A549 (cell line): ENCODE measurements around the gene LENG8. TPM values are rescaled to one million over a fixed set of nuclear protein-coding genes. Genes with fewer than 3 reads are reported as not detected.

Experiments
- ATAC-seq, 2 experiments: fragments of 200-7000 bp in 1 of 2; fragments of >200 bp in 1 of 2; cut with Nextera tagmentation in 1 of 2; cut with Tn5 transposase in 1 of 2; 3 replicates each; pipeline versions ENCODE4 v1.8.0 to v1.9.1; 2018 to 2020; ENCODE audit warnings: mild to moderate bottlenecking in 1 of 2, moderate library complexity in 1 of 2
- CTCF ChIA-PET: fragments of 300-600 bp; sonication (Branson Sonifier 250); formaldehyde crosslinking; extraction: SDS; loops from one replicate; lab custom pipeline; 2021; ENCODE audit warnings: antibody characterized with exemption, inconsistent platforms; lab: Yijun Ruan, JAX
- POLR2A ChIA-PET: fragments of 350-600 bp; formaldehyde crosslinking; extraction: SDS; loops from one replicate; lab custom pipeline; 2021; ENCODE audit warnings: antibody characterized with exemption, inconsistent platforms; lab: Yijun Ruan, JAX
- DNase-seq, 2 experiments: peaks; one replicate each; pipeline versions ENCODE4 v3.0.0 to v3.0.0-alpha.2; 2011 to 2016; ENCODE audit warnings: low read depth in 1 of 2, low spot score in 1 of 2
- FAIRE-seq: peaks from 2 replicates; lab custom pipeline; 2011; peaks lifted over from hg19 to GRCh38; lab: Jason Lieb, UNC
- H3K27ac ChIP-seq, 2 experiments: fragments of >200 bp; sonication (Bioruptor Twin); formaldehyde crosslinking; 3 replicates each; pipeline ENCODE4 v1.5.1; 2016 to 2017
- H3K4me1 ChIP-seq: fragments of >200 bp; sonication (Bioruptor Twin); formaldehyde crosslinking; 3 replicates; pipeline ENCODE4 v1.6.1; 2016
- H3K4me2 ChIP-seq: fragments of >200 bp; sonication (Bioruptor Twin); formaldehyde crosslinking; 3 replicates; pipeline ENCODE4 v1.6.1; 2016
- H3K4me3 ChIP-seq: fragments of >200 bp; sonication (Bioruptor Twin); formaldehyde crosslinking; 3 replicates; pipeline ENCODE4 v1.5.1; 2016
- H3K9me3 ChIP-seq: fragments of >200 bp; sonication (Bioruptor Twin); formaldehyde crosslinking; 3 replicates; pipeline ENCODE4 v1.6.1; 2016
- BHLHE40 ChIP-seq: IDR thresholded peaks from 2 replicates; pipeline ENCODE4 v1.6.1; 2012; ENCODE audit warnings: low read depth, low read length, inconsistent platforms
- CBX8 ChIP-seq: fragments of 200-600 bp; sonication (generic); IDR thresholded peaks from 2 replicates; pipeline ENCODE4 v1.6.1; 2016
- CHD2 ChIP-seq: fragments of 150-350 bp; IDR thresholded peaks from 2 replicates; pipeline ENCODE4 v1.6.1; 2014; ENCODE audit warnings: low read length; ENCODE audit not compliant: partially characterized antibody
- CHD4 ChIP-seq: fragments of 200-600 bp; sonication (generic); IDR thresholded peaks from 2 replicates; pipeline ENCODE4 v1.6.1; 2016; ENCODE audit warnings: antibody characterized with exemption, mild to moderate bottlenecking, borderline replicate concordance
- ESRRA ChIP-seq: fragments of 150-350 bp; IDR thresholded peaks from 2 replicates; pipeline ENCODE4 v1.6.1; 2014; ENCODE audit warnings: mild to moderate bottlenecking, low read length, borderline replicate concordance
- FOSB ChIP-seq: fragments of 250-450 bp; sonication (Bioruptor Pico); IDR thresholded peaks from 2 replicates; pipeline ENCODE4 v1.5.0; 2020; ENCODE audit warnings: mild to moderate bottlenecking, moderate library complexity
- HDAC2 ChIP-seq: fragments of 200-600 bp; sonication (generic); IDR thresholded peaks from 2 replicates; pipeline ENCODE4 v1.6.1; 2016
- HOXA7 ChIP-seq: fragments of 250-450 bp; sonication (Bioruptor Pico); IDR thresholded peaks from 2 replicates; pipeline ENCODE4 v1.5.0; 2020; ENCODE audit warnings: mild to moderate bottlenecking, moderate library complexity
- HOXB13 ChIP-seq: fragments of 250-450 bp; sonication (Bioruptor Pico); IDR thresholded peaks from 2 replicates; pipeline ENCODE4 v1.5.0; 2020; ENCODE audit warnings: low read depth, mild to moderate bottlenecking, moderate library complexity
- JUN ChIP-seq, 2 experiments: fragments of >200 bp; sonication (Bioruptor Twin); formaldehyde crosslinking; IDR thresholded peaks; 2 replicates in 1 of 2; 3 replicates in 1 of 2; pipeline ENCODE4 v1.6.1; 2016 to 2017
- JUNB ChIP-seq: fragments of >200 bp; sonication (Bioruptor Twin); formaldehyde crosslinking; IDR thresholded peaks from 2 replicates; pipeline ENCODE4 v1.6.1; 2016
- KDM1A ChIP-seq: fragments of 200-600 bp; sonication (generic); IDR thresholded peaks from 2 replicates; pipeline ENCODE4 v1.6.1; 2016; ENCODE audit warnings: low read depth, mild to moderate bottlenecking
- KDM5A ChIP-seq: fragments of 200-600 bp; sonication (generic); IDR thresholded peaks from 2 replicates; pipeline ENCODE4 v1.6.1; 2016; ENCODE audit warnings: antibody characterized with exemption, mild to moderate bottlenecking
- MAZ ChIP-seq: fragments of 150-350 bp; IDR thresholded peaks from 2 replicates; pipeline ENCODE4 v1.6.1; 2014; ENCODE audit warnings: antibody characterized with exemption, low read depth, low read length, borderline replicate concordance
- NR3C1 ChIP-seq: fragments of >200 bp; sonication (Bioruptor Twin); formaldehyde crosslinking; IDR thresholded peaks from 3 replicates; pipeline ENCODE4 v1.6.1; 2017
- RAD21 ChIP-seq, 2 experiments: fragments of >200 bp in 1 of 2; sonication (Bioruptor Twin) in 1 of 2; formaldehyde crosslinking in 1 of 2; IDR thresholded peaks in 1 of 2; conservative IDR thresholded peaks in 1 of 2; 2 replicates in 1 of 2; 3 replicates in 1 of 2; pipeline ENCODE4 v1.6.1; 2012 to 2018; ENCODE audit warnings: inconsistent platforms in 1 of 2
- RCOR1 ChIP-seq: fragments of 150-350 bp; IDR thresholded peaks from 2 replicates; pipeline ENCODE4 v1.6.1; 2014; ENCODE audit warnings: antibody characterized with exemption, low read length, low read depth
- RFX5 ChIP-seq: fragments of 450-650 bp; IDR thresholded peaks from 2 replicates; pipeline ENCODE4 v1.7.1; 2014; ENCODE audit warnings: antibody characterized with exemption, mild to moderate bottlenecking, moderate library complexity
- RNF2 ChIP-seq: fragments of 200-600 bp; sonication (generic); IDR thresholded peaks from 2 replicates; pipeline ENCODE4 v1.6.1; 2016; ENCODE audit warnings: low read depth, mild to moderate bottlenecking, antibody characterized with exemption, moderate library complexity, borderline replicate concordance
- TP53 ChIP-seq: fragments of 250-450 bp; sonication (Bioruptor Pico); IDR thresholded peaks from 2 replicates; pipeline ENCODE4 v1.5.0; 2021; ENCODE audit warnings: mild to moderate bottlenecking, moderate library complexity
- ZC3H11A ChIP-seq: fragments of 450-650 bp; IDR thresholded peaks from 2 replicates; pipeline ENCODE4 v1.6.1; 2014; ENCODE audit warnings: antibody characterized with exemption, mild to moderate bottlenecking
- ZFP36 ChIP-seq: fragments of 450-650 bp; IDR thresholded peaks from 2 replicates; pipeline ENCODE4 v1.6.1; 2014; ENCODE audit warnings: borderline replicate concordance; ENCODE audit not compliant: partially characterized antibody
- ZSCAN20 ChIP-seq: fragments of 250-450 bp; sonication (Bioruptor Pico); IDR thresholded peaks from 2 replicates; pipeline ENCODE4 v1.8.0; 2022; ENCODE audit warnings: mild to moderate bottlenecking, moderate library complexity
- WGBS: methylation state at CpG from one replicate; pipeline ENCODE4 v1.1.6; 2017; ENCODE audit errors: missing lambda C conversion rate; 5-methylcytosine and 5-hydroxymethylcytosine counted together
- polyA plus RNA-seq, 4 experiments: library from polyadenylated mRNA; depleted of rRNA in 3 of 4; stranded (reverse); fragments of >200 nt; fragmentation: RNase III in 1 of 4; extraction: RNeasy Plus Mini Kit Qiagen cat#74134 plus additional on column Dnase treatment in 1 of 4; gene quantifications; 2 replicates in 3 of 4; 3 replicates in 1 of 4; pipeline ENCODE4 v1.2.3, GENCODE V29; 2011 to 2017
- TF ChIP-seq, protein P1 (sequence below): fragments of 150-350 bp; IDR thresholded peaks from 2 replicates; pipeline ENCODE4 v1.6.1; 2014; ENCODE audit warnings: low read depth, mild to moderate bottlenecking, low read length
- TF ChIP-seq, protein P2 (sequence below): fragments of >200 bp; sonication (Bioruptor Twin); formaldehyde crosslinking; IDR thresholded peaks from 3 replicates; pipeline ENCODE4 v1.6.1; 2016
- TF ChIP-seq, protein P3 (sequence below): fragments of >200 bp; sonication (Bioruptor Twin); formaldehyde crosslinking; IDR thresholded peaks from 3 replicates; pipeline ENCODE4 v1.5.1; 2016
- TF ChIP-seq, protein P4 (sequence below): fragments of 250-450 bp; sonication (Bioruptor Pico); IDR thresholded peaks from 2 replicates; pipeline ENCODE4 v1.5.0; 2021; ENCODE audit warnings: mild to moderate bottlenecking, moderate library complexity, borderline replicate concordance
- TF ChIP-seq, protein P5 (sequence below): IDR thresholded peaks from 2 replicates; pipeline ENCODE4 v1.6.1; 2012; ENCODE audit warnings: low read depth, borderline replicate concordance

The LENG8 gene
- polyA plus RNA-seq, 2 of the 4 experiments (the other 2 are of a cell fraction), result 30.6 to 140 TPM

DNA sequence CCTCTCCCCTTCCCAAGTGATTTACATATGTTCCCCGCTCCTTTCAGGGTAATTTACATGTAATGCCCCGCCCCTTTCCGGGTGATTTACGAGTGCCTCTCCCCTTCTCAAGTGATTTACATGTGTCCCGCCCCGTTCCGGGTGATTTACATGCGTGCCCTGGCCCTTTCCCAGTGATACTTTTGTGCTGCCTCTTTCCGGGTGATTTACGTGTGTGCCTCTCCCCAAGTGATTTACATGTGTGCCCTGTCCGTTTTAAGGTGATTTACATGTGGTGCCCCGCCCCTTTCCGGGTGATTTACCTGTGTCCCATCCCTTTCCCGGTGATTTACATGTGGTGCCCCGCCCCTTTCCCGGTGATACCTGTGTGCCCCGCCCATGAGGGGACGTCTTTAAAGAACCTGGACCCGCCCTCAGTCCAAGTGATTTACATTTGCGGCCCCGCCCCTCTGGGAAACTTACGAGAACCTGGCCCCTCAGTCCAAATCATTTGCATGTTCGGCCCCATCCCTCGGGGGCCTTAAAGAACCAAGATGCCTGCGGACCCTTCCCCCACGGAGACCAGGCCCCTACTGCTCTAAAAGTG is 15.1 kb downstream of the LENG8 start:
- WGBS, result under 1% methylated on average over 24 of the region's 26 CpGs
- DNase-seq (peak; percentile 81 to 99), ATAC-seq (peak; percentile 27 to 65), FAIRE-seq (no peak)
- Histone ChIP-seq H3K4me1 (peaks cover 32% of the 10 kb centered on the region), H3K4me3 (peak overlapping the region; percentile 67), H3K9me3 (no peaks in the 10 kb centered on the region), H3K4me2 (peak overlapping the region; percentile 98), H3K27ac (peak overlapping the region; percentile 93 to 95)
- POLR2A ChIA-PET, result interaction anchor here (0.6 to 7.1 kb wide), 8 partner anchors 9 to 1190 kb away, joined by 3 to 130 read pairs (median 6); partner anchors contain the start of genes CDC42EP5, LENG8, MBOAT7 and U2AF2
- peak; percentile 1; the same call in 1 of the 2 replicates for TF ChIP-seq BHLHE40
- TF ChIP-seq MAZ, result 0 out of 2 replicates have a peak, but pooled peaks have one; percentile 15
- TF ChIP-seq JUN (IDR thresholded peaks at IDR 0.05), result 0 out of 5 replicates have a peak, but pooled peaks of 1 of the 2 experiments have one; percentile 64
- no peak for TF ChIP-seq JUNB
- CTCF ChIA-PET, result interaction anchor here (0.6 to 2.7 kb wide), 6 partner anchors 10 to 64 kb away, joined by 3 to 19 read pairs (median 4); partner anchors contain the start of gene LENG8

DNA sequence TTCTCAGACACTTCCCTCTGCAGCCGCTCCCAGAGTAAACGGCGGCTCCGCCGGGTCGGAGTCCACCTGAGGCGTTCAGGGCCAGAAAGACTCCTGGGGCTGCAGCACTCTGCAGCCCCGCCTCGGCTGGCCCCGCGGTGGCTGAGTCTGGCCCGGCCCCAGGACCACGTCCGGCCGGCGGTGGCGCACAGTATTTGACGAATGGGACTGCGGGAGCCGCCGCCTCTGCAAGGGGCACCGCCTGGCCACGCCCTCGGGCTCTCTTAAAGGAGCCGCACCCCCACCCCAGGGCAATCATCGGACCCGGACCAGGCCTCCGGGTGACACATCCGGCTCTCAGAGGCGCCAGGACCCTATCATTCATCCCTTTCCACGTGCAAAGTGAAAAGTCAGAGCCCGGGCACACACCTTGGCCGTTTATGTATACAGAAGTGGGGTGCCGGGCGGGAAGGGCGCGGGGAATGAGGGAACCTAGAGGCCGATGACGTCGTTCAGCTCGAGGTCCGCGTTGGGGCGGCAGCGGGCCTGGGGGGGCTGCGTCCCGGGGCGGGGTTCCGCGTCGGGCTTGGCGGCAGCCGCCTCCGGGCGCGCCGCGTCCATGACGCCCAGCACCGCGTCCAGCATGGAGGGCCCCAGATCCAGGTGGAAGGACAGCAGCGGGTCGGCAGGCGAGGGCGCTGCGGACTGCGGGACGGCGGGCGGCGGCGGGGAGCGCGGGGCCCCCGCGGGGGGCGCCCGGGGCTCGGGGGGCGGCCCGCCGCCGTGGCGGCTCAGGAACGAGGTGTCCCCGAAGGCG is 15.8 kb downstream of the LENG8 start:
- FAIRE-seq, result no peak
- H3K9me3 ChIP-seq, result no peaks in the 10 kb centered on the region
- POLR2A ChIA-PET, result interaction anchor here (1.6 kb wide), 1 partner anchor 16 kb away, joined by 6 read pairs; the partner anchor contains the start of gene LENG8
- WGBS, result 2% methylated on average over 29 of the region's 87 CpGs
- peak overlapping the region; percentile 93 to 95 for H3K27ac ChIP-seq
- H3K4me3 ChIP-seq, result peak overlapping the region; percentile 67
- peak; percentile 87 to 95 for DNase-seq
- CTCF ChIA-PET, result interaction anchor here (1.5 kb wide), 1 partner anchor 13 kb away, joined by 4 read pairs; no protein-coding TSS in a partner anchor
- peak overlapping the region; percentile 98 for H3K4me2 ChIP-seq
- peak; percentile 54 to 81 for ATAC-seq
- H3K4me1 ChIP-seq, result peaks cover 32% of the 10 kb centered on the region
- TF ChIP-seq CBX8 (no peak), CHD2 (no peak), ZC3H11A (no peak), CHD4 (no peak), HOXA7 (CRISPR knock-in tag) (no peak), MAZ (no peak), HOXB13 (peak; percentile 12; the same call in 1 of the 2 replicates), ESRRA (no peak), HDAC2 (no peak), RCOR1 (no peak), BHLHE40 (no peak), FOSB (no peak), ZFP36 (no peak), NR3C1 (no peak), RFX5 (0 out of 2 replicates have a peak, but pooled peaks have one; percentile 55), RAD21 (conservative IDR thresholded peaks at IDR 0.05 in 1 of 2, IDR thresholded peaks at IDR 0.05 in 1 of 2) (no peak), ZSCAN20 (CRISPR knock-in tag) (no peak), KDM5A (no peak), KDM1A (no peak), RNF2 (no peak), TP53 (no peak; the same call in 1 of the 2 replicates)
- TF ChIP-seq, protein P1, sequence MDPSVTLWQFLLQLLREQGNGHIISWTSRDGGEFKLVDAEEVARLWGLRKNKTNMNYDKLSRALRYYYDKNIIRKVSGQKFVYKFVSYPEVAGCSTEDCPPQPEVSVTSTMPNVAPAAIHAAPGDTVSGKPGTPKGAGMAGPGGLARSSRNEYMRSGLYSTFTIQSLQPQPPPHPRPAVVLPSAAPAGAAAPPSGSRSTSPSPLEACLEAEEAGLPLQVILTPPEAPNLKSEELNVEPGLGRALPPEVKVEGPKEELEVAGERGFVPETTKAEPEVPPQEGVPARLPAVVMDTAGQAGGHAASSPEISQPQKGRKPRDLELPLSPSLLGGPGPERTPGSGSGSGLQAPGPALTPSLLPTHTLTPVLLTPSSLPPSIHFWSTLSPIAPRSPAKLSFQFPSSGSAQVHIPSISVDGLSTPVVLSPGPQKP, result no peak
- TF ChIP-seq, protein P2, sequence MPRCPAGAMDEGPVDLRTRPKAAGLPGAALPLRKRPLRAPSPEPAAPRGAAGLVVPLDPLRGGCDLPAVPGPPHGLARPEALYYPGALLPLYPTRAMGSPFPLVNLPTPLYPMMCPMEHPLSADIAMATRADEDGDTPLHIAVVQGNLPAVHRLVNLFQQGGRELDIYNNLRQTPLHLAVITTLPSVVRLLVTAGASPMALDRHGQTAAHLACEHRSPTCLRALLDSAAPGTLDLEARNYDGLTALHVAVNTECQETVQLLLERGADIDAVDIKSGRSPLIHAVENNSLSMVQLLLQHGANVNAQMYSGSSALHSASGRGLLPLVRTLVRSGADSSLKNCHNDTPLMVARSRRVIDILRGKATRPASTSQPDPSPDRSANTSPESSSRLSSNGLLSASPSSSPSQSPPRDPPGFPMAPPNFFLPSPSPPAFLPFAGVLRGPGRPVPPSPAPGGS, result peak; percentile 84; the same call in 2 of the 3 replicates
- TF ChIP-seq, protein P3, sequence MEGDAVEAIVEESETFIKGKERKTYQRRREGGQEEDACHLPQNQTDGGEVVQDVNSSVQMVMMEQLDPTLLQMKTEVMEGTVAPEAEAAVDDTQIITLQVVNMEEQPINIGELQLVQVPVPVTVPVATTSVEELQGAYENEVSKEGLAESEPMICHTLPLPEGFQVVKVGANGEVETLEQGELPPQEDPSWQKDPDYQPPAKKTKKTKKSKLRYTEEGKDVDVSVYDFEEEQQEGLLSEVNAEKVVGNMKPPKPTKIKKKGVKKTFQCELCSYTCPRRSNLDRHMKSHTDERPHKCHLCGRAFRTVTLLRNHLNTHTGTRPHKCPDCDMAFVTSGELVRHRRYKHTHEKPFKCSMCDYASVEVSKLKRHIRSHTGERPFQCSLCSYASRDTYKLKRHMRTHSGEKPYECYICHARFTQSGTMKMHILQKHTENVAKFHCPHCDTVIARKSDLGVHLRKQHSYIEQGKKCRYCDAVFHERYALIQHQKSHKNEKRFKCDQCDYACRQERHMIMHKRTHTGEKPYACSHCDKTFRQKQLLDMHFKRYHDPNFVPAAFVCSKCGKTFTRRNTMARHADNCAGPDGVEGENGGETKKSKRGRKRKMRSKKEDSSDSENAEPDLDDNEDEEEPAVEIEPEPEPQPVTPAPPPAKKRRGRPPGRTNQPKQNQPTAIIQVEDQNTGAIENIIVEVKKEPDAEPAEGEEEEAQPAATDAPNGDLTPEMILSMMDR, result no peak
- TF ChIP-seq, protein P4, sequence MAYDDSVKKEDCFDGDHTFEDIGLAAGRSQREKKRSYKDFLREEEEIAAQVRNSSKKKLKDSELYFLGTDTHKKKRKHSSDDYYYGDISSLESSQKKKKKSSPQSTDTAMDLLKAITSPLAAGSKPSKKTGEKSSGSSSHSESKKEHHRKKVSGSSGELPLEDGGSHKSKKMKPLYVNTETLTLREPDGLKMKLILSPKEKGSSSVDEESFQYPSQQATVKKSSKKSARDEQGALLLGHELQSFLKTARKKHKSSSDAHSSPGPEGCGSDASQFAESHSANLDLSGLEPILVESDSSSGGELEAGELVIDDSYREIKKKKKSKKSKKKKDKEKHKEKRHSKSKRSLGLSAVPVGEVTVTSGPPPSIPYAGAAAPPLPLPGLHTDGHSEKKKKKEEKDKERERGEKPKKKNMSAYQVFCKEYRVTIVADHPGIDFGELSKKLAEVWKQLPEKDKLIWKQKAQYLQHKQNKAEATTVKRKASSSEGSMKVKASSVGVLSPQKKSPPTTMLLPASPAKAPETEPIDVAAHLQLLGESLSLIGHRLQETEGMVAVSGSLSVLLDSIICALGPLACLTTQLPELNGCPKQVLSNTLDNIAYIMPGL (CRISPR knock-in tag), result no peak
- TF ChIP-seq, protein P5, sequence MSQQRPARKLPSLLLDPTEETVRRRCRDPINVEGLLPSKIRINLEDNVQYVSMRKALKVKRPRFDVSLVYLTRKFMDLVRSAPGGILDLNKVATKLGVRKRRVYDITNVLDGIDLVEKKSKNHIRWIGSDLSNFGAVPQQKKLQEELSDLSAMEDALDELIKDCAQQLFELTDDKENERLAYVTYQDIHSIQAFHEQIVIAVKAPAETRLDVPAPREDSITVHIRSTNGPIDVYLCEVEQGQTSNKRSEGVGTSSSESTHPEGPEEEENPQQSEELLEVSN, result peak; percentile 87
